ENCODE results near the gene FRMD4B. TPM values are rescaled to one million over a fixed set of nuclear protein-coding genes. Genes with fewer than 3 reads are reported as not detected.
A peak's percentile ranks its signal among the peaks of the same experiment; 100 is the strongest.

The FRMD4B gene
- total and polyA plus RNA-seq, 10 of the 15 experiments (the other 5 are each of a cell fraction or from before 2014, with no cell fraction given) = 3.9 to 11.4 (median 8.0) TPM

- no peaks in the 10 kb centered on the region for H3K9me3 ChIP-seq (replicated peaks; ENCODE audit: control insufficient read depth, insufficient read depth, low read length)
- no peak overlapping the region for H3K27ac ChIP-seq (ENCODE audit: control insufficient read depth, insufficient read depth)
Observed at GRCh38 chr3:69200384-69201068, 185.4 kb downstream of the FRMD4B start.

More at GRCh38 chr3:69200384-69201068, 185.4 kb downstream of the FRMD4B start:
- H3K36me3 ChIP-seq (ENCODE audit: control insufficient read depth in 2 of 2, insufficient read depth in 2 of 2, low read length in 1 of 2) = no peaks in the 10 kb centered on the region
- in situ Hi-C loops (cut with MboI) (no loop called here), intact Hi-C loops (cut with micrococcal nuclease; ENCODE audit: unreplicated experiment) (loop anchor here (5.0 kb wide), 2 partner anchors 42 to 118 kb away; partner anchors contain the start of genes ARL6IP5 and UBA3)
- H3K4me1 ChIP-seq (ENCODE audit: control insufficient read depth, insufficient read depth, low read length) = peaks cover 10% of the 10 kb centered on the region
- no TSS peak for BruUV-seq (replicated peaks)
- no peak overlapping the region for H3K4me2 ChIP-seq (ENCODE audit: control insufficient read depth, insufficient read depth)
- no peaks in the 10 kb centered on the region for H3K79me2 ChIP-seq (ENCODE audit: control insufficient read depth, insufficient read depth, low read length)
- TF ChIP-seq EZH2 (IDR thresholded peaks at IDR 0.05; ENCODE audit: borderline replicate concordance, control insufficient read depth, low read depth, low read length) = no peak
- TF ChIP-seq MEF2B (IDR thresholded peaks at IDR 0.05; ENCODE audit: partially characterized antibody, poor library complexity, severe bottlenecking) = no peak
- peak; percentile 62 for TF ChIP-seq PBX3 (IDR thresholded peaks at IDR 0.05; ENCODE audit: insufficient replicate concordance, low read depth, low read length)
- peak in 1 of 2 experiments; percentile 18; a peak in 2 of 4 replicates for TF ChIP-seq IKZF2 (IDR thresholded peaks at IDR 0.05)
- no peak for TF ChIP-seq IRF4 (IDR thresholded peaks at IDR 0.05; ENCODE audit: low read depth, low read length)
- no peak for TF ChIP-seq TBL1XR1 (IDR thresholded peaks at IDR 0.05; ENCODE audit: low read depth, low read length)
- 0 out of 2 replicates have a peak, but pooled peaks have one; percentile 20 for TF ChIP-seq EED (IDR thresholded peaks at IDR 0.05; ENCODE audit: low read depth)
- TF ChIP-seq IKZF1 (conservative IDR thresholded peaks at IDR 0.05) = peak; percentile 47; the same call in 1 of the 2 replicates
- no peak for TF ChIP-seq SPI1 (IDR thresholded peaks at IDR 0.05; ENCODE audit: borderline replicate concordance, insufficient read depth, low read depth, low read length)
- TF ChIP-seq PKNOX1 (IDR thresholded peaks at IDR 0.05) = peak; percentile 92
- CTCF ChIA-PET = interaction anchor here (0.5 to 4.4 kb wide), 10 partner anchors 9 to 239 kb away, joined by 3 to 23 read pairs (median 3); no protein-coding TSS in a partner anchor
- no peak overlapping the region for H3K4me3 ChIP-seq
- H4K20me1 ChIP-seq (ENCODE audit: control insufficient read depth, insufficient read depth) = no peaks in the 10 kb centered on the region
- H2AFZ ChIP-seq (ENCODE audit: control insufficient read depth, low read depth, low read length) = no peak overlapping the region
- DNase-seq (ENCODE audit: low read depth, low spot score) = no peak
- SMC1A ChIA-PET (ENCODE audit: uncharacterized antibody, unreplicated experiment) = interaction anchor here (0.8 to 6.5 kb wide), 18 partner anchors 12 to 233 kb away, joined by 3 to 48 read pairs (median 4); partner anchors contain the start of gene ARL6IP5
- 67% methylated on average over 10 of the region's 10 CpGs for WGBS (ENCODE audit: insufficient coverage, insufficient replicate concordance, low lambda C conversion rate, missing lambda C conversion rate)
- no peaks in the 10 kb centered on the region for H3K27me3 ChIP-seq (replicated peaks in 1 of 2; ENCODE audit: control insufficient read depth in 2 of 2, insufficient read depth in 2 of 2, low read length in 1 of 2)
- no peak overlapping the region for H3K9ac ChIP-seq (ENCODE audit: control insufficient read depth, insufficient read depth, low read length)
- POLR2A ChIA-PET = interaction anchor here (0.6 to 2.3 kb wide), 5 partner anchors 10 to 241 kb away, joined by 3 to 10 read pairs (median 4); no protein-coding TSS in a partner anchor
- FAIRE-seq = no peak
- RAD21 ChIA-PET (ENCODE audit: unreplicated experiment) = interaction anchor here (1.0 to 3.6 kb wide), 11 partner anchors 19 to 112 kb away, joined by 3 to 19 read pairs (median 5); no protein-coding TSS in a partner anchor
- ATAC-seq = peak; percentile 38
